Germinal center (tissue), 1 donor: ENCODE measurements around the gene FKBP2.
A peak's percentile ranks its signal among the peaks of the same experiment; 100 is the strongest.

ENCODE experiments used
- DNase-seq: peaks from one replicate; pipeline ENCODE4 v3.0.0; 2012; ENCODE audit warnings: mixed read lengths, low spot score

Gene FKBP2

DNA sequence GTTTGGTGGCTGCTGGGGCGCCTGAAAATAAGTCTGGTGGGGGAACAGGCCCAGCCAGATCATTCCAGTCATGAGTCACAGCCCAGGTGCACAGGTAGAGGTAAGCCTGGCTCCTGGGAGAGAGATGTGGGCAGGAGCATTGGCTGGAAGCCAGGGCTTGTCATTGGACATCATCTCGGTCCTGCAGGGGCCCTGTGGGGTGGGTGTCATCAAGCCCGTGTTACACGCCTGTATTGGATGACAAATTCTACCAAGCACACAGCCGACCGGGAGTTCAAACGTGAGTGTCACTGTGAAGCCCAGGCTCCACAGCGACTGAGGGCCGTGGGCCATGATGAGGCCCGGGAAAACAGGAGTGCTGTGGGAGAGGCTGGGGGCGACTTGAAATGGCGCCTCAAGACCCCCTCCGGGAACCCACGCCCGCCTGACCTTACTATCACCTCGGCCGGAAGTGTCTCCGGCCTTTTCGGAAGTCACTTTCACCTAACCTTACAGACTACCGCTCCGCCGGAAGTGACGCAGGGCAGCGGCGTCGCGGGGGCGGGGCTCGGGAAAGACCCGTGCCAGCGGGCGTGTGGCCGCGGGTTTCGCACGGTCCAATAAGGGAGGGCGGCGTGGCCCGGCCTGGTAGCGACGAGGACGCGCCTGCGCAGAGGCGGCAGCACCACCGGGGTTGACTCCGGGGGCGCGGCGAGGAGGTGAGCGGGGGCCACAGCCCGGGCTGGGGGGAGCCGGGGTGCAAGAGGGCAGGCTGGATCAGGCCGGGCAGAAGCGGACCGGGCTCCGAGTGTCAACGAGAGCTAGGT lies at the start of gene FKBP2:
TSS of gene FKBP2 (plus strand) at position 661 of the 806 bp plus-strand sequence. CDS start 1,293 bp downstream, outside the sequence.
- DNase-seq, result peak; percentile 96

- DNase-seq, result no peak
Measured at GRCh38 chr11:64192434-64192833, 48.5 kb upstream of the FKBP2 start.

DNA sequence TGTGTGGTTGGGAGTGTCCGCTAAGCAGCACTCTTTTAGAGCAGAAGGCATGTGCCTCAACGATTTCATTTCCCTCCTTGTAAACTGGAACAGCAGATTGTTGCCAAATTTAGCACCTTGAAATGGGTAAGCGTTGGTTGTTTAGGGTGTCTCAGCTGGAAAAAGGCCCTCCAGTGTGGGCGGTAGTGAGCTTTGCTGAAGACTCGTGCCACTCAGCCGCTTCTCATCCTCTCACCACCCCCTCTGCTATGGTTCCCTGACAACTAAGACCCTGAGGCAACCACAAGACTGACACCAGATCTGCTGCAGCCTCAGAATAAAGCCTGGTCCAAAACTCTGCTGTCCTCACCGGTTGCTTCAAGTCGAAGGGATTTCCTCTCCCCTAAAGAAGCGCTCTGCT lies 44.3 kb upstream of the FKBP2 start:
- no peak for DNase-seq

GRCh38 chr11:64198511-64198910 lies 42.4 kb upstream of the FKBP2 start:
- no peak for DNase-seq

GRCh38 chr11:64201543-64201942 lies 39.4 kb upstream of the FKBP2 start:
- no peak for DNase-seq

DNA sequence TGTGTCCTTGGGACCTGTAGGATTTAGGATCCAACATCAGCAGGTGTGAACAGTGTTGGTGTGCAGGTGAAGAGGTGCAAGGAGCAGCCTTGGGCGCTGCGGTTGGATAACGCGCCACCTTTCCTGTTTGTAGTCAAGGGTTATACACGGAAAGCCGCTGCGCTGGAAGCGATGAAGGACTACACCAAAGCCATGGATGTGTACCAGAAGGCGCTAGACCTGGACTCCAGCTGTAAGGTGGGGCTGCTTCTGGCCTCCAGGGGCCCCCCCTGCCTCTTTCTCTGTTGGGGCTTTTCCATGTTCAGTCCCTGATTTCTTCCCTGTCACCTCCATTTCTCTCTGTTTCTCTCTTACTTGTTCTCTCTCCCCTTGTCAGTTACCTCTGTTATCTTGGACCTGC lies 37.9 kb upstream of the FKBP2 start:
- no peak for DNase-seq

DNA sequence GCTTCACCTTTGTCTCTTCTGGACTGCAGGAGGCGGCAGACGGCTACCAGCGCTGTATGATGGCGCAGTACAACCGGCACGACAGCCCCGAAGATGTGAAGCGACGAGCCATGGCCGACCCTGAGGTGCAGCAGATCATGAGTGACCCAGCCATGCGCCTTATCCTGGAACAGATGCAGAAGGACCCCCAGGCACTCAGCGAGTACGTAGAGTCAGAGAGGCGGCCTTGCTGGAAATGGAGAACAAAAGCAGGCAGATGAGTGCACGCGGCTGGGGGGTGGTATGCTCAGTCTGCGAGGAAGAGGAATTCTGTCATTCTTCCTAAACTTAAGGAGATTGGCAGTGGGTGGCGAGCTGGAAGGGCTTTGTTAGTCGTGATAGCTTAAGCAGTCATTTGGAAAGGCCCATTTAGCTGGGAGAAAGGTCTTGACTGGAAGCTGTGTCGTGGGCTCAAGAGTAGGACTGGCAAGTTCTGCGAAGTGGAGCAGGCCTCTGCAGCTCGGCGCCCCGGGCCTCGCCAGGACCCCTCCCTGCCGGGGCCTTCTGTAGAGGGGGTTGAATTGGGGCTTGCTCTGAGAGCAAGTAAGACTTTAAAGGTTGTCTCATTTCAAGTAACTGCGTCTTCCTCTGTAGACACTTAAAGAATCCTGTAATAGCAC lies 37.3 kb upstream of the FKBP2 start:
- DNase-seq, result no peak

DNA sequence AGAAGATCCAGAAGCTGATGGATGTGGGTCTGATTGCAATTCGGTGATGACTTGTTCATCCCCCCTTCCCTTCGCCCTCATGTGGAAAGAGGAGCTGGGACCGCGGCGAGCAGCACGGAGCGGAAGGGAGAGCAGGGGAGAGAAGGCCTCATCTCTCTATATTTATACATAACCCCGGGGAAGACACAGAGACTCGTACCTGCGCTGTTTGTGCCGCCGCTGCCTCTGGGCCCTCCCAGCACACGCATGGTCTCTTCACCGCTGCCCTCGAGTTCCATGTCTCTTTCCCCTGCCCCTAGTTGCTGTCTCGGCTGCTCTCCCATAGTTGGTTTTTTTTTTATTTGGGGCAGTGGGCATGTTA lies 36.8 kb upstream of the FKBP2 start:
- DNase-seq, result no peak

DNA sequence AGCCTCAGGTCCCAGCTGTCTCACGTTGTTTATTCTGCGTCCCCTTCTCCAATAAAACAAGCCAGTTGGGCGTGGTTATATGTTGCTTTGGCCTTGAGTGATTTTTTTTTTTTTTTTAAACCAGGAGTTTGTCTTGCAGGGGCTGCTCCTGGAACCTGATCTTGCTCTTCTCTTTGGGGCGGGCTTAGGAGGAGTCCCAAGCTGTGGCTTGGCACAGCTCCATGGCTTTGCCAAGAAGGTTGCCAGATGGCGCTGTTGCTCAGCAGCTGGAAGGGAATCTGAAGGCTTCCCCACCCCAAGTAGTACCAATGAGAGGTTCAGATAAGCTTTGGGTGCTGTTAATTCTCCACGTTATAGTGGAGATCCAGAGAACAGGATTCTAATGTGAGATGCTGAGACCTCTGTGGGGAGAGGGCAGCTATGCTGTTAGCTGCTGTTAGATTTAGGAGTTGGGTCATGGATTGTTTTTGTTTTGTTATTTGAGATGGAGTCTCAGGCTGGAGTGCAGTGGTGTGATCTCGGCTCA lies 36.4 kb upstream of the FKBP2 start:
- peak; percentile 83 for DNase-seq

DNA sequence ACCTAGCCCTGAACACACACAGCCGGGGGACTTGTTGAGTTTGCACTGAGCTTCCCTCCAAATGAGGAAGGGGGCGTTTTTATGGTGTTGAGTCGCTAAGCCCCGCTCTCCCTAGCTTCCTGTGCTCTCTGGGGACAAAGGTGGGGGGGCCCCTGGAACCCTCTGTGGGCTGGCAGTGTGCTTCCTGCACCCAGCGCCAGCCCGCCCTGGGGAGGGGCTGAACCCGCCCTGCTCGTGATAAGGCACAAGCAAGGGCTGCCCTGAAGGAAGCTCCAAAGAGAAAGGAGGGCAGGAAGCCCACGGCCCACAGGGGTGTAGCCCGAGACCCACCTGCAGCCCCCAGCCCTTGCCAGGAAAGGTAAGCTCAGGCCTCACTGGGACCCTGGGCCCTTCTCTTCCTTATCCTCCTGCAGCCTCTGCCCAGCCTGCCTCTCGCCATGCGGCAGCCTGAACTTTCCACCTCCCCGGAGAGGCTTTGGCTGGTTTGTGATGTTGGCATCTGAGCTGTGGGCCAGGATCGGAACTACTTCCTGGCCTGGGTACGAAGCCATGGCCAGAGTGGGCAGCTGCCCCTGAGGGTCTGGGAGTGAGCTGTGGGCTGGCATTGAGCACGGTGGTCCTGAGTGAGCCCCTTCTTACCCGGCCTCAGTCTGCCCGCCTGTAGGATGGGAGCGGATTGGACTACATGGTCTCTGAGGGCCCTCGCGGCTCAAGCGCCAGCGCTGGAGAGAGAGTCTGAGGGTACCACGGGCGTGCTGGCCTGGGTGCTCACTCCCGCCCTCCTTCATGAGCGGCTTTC lies 34.2 kb upstream of the FKBP2 start, which contains the start of gene FERMT3:
TSS of gene FERMT3 (plus strand) at position 265 of the 799 bp plus-strand sequence. CDS start 644 bp downstream, outside the sequence.
- peak; percentile 81 for DNase-seq

DNA sequence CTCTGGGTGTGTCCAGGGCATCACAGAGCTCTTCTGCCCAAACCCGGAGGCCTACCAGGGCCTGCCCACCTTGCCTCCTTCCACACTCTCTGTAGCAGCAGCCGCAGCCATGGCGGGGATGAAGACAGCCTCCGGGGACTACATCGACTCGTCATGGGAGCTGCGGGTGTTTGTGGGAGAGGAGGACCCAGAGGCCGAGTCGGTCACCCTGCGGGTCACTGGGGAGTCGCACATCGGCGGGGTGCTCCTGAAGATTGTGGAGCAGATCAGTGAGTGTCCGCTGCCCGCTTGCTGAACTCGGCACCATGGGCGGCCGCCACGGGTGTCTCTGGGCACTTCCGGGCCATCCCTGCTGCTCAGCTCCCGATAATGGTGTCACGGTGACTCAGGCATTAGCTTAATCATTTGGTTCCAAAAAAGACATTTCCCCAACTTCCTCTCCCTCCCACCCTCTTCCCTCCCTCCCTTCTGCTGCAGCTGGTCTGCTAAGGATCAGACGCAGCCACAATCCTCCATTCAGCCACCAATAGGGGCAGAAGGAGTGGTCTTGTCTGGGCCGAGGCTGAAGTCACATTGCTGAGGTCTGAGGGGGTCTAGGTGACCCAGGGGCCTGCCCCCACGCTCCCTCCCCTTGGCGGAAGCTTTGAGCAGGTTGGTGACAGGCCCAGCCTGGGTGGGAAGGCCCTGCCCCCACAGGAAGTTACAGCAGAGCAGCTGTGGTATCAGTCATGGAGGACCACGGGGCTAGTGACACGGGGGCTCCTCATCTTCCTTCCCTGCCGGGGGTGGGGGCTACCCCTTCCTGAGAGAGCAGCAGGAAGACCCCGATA lies 33.4 kb upstream of the FKBP2 start:
- peak; percentile 74 for DNase-seq

- no peak for DNase-seq
Measured at GRCh38 chr11:64208086-64208795, 32.7 kb upstream of the FKBP2 start.

- DNase-seq, result no peak
Measured at GRCh38 chr11:64208796-64209562, 31.9 kb upstream of the FKBP2 start.

DNA sequence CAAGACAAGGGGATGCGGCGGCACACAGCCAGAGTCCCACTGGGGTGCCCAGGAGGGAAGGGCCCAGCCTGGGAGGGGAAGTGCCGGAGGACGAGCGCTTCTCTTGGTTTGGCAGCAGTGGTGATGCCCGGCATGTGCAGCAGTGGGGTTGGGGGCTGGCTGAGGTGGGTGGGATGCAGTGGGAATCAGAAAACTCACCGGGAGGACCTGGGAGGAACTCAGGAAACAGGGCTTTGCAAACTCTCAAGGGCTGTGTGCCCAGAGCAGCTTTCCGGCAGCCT lies 31.4 kb upstream of the FKBP2 start:
- DNase-seq, result no peak

- DNase-seq, result no peak
Measured at GRCh38 chr11:64210301-64211020, 30.4 kb upstream of the FKBP2 start.

- no peak for DNase-seq
Measured at GRCh38 chr11:64211181-64211872, 29.6 kb upstream of the FKBP2 start.

DNA sequence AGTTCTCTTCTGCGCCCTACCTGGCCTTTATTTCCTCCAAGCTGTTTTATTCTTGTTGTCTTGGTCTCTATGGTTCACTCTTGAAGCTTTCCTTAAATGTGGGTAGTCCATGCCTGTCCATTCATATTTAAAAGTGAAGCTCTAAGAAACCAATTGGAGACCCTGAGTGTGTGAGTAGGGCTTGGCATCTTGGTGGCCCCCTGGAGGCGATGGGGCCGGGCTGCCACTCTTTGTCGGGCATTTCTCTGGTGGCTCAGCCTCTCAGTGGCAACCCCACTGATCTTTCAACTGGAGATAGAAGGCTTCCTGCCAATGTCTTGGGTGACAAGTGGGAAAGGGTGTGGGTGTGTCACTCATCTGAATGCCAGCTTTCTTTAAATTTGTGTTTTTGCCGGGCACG lies 24.0 kb upstream of the FKBP2 start:
- no peak for DNase-seq

GRCh38 chr11:64218628-64219353 lies 22.1 kb upstream of the FKBP2 start:
- DNase-seq, result no peak

- no peak for DNase-seq
Measured at GRCh38 chr11:64219354-64219684, 21.6 kb upstream of the FKBP2 start.
